Neural cell (in vitro differentiated cells): ENCODE data around the gene YWHAB. TPM values are rescaled to one million over a fixed set of nuclear protein-coding genes. Genes with fewer than 3 reads are reported as not detected.

ENCODE experiments used
- H2AFZ ChIP-seq: fragments of 200-600, 300-800 bp; sonication (generic), shearing (Covaris generic); 2 replicates; pipeline ENCODE4 v1.6.0; 2014; ENCODE audit warnings: low read depth, mild to moderate bottlenecking, antibody characterized with exemption, low read length, moderate library complexity
- H3F3A ChIP-seq: fragments of 200-600 bp; shearing (Covaris generic); 2 replicates; pipeline ENCODE4 v1.6.1; 2016; ENCODE audit warnings: mild to moderate bottlenecking, moderate library complexity, mixed read lengths, antibody characterized with exemption, low read length; ENCODE audit not compliant: insufficient read depth, poor library complexity, severe bottlenecking
- H3K27ac ChIP-seq: fragments of 200-600, 300-800 bp; sonication (generic), shearing (Covaris generic); 2 replicates; pipeline ENCODE4 v1.5.1; 2014; ENCODE audit warnings: mild to moderate bottlenecking, low read length, moderate library complexity
- H3K27me3 ChIP-seq: fragments of 300-800, 200-600 bp; sonication (generic), shearing (Covaris generic); 2 replicates; pipeline ENCODE4 v1.6.0; 2014; ENCODE audit warnings: mild to moderate bottlenecking, low read depth, low read length, moderate library complexity; ENCODE audit not compliant: insufficient read depth
- H3K36me3 ChIP-seq: fragments of 300-800, 200-600 bp; sonication (generic), shearing (Covaris generic); 2 replicates; pipeline ENCODE4 v1.5.1; 2014; ENCODE audit warnings: mild to moderate bottlenecking, antibody characterized with exemption, low read length, moderate library complexity; ENCODE audit not compliant: insufficient read depth
- H3K4me2 ChIP-seq: fragments of 300-800, 200-600 bp; sonication (generic), shearing (Covaris generic); 2 replicates; pipeline ENCODE4 v1.6.0; 2014; ENCODE audit warnings: mild to moderate bottlenecking, low read length
- H3K4me3 ChIP-seq: fragments of 300-800, 200-600 bp; sonication (generic), shearing (Covaris generic); 2 replicates; pipeline ENCODE4 v1.5.1; 2014; ENCODE audit warnings: mild to moderate bottlenecking, low read length, moderate library complexity
- H3K79me2 ChIP-seq: fragments of 200-600 bp; shearing (Covaris generic); replicated peaks from 2 replicates; pipeline ENCODE4 v1.6.0; 2014; ENCODE audit warnings: mild to moderate bottlenecking, low read length, moderate library complexity; ENCODE audit not compliant: insufficient read depth
- H3K9ac ChIP-seq: fragments of 300-800, 200-600 bp; sonication (generic), shearing (Covaris generic); 2 replicates; pipeline ENCODE4 v1.6.1; 2016; ENCODE audit warnings: mild to moderate bottlenecking, low read length, mixed read lengths
- H3K9me2 ChIP-seq: fragments of 200-600 bp; shearing (Covaris generic); 2 replicates; pipeline ENCODE4 v1.6.1; 2016; ENCODE audit warnings: mild to moderate bottlenecking, low read length, mixed read lengths; ENCODE audit not compliant: insufficient read depth
- H3K9me3 ChIP-seq: fragments of 200-600, 300-800 bp; sonication (generic), shearing (Covaris generic); 2 replicates; pipeline ENCODE4 v1.6.1; 2016; ENCODE audit warnings: mild to moderate bottlenecking, mixed run types, low read length, moderate library complexity, mixed read lengths
- H4K20me1 ChIP-seq: fragments of 200-600 bp; shearing (Covaris generic); 2 replicates; pipeline ENCODE4 v1.6.1; 2016; ENCODE audit warnings: mild to moderate bottlenecking, mixed run types; ENCODE audit not compliant: insufficient read depth
- CTCF ChIP-seq: fragments of 450-650 bp; IDR thresholded peaks from 2 replicates; pipeline ENCODE4 v1.5.1; 2014; ENCODE audit warnings: antibody characterized with exemption, mild to moderate bottlenecking, moderate library complexity; ENCODE audit not compliant: poor library complexity, severe bottlenecking
- EP300 ChIP-seq: fragments of 450-650 bp; conservative IDR thresholded peaks from 2 replicates; pipeline ENCODE4 v1.6.1; 2014; ENCODE audit warnings: antibody characterized with exemption, mild to moderate bottlenecking, moderate library complexity; ENCODE audit not compliant: poor library complexity, severe bottlenecking
- EZH2 ChIP-seq: fragments of 200-600, 300-800 bp; shearing (Covaris generic), sonication (generic); IDR thresholded peaks from 2 replicates; pipeline ENCODE4 v1.6.1; 2014; ENCODE audit warnings: antibody characterized with exemption, low read length, borderline replicate concordance, mild to moderate bottlenecking; ENCODE audit not compliant: insufficient read depth, poor library complexity, severe bottlenecking
- MXI1 ChIP-seq: fragments of 450-650 bp; conservative IDR thresholded peaks from 2 replicates; pipeline ENCODE4 v1.6.1; 2014; ENCODE audit warnings: antibody characterized with exemption, mild to moderate bottlenecking; ENCODE audit not compliant: poor library complexity, severe bottlenecking
- POLR2AphosphoS5 ChIP-seq: IDR thresholded peaks from 2 replicates; pipeline ENCODE4 v1.6.1; 2012
- RAD21 ChIP-seq: fragments of 450-650 bp; conservative IDR thresholded peaks from 2 replicates; pipeline ENCODE4 v1.6.1; 2014; ENCODE audit warnings: antibody characterized with exemption, mild to moderate bottlenecking, moderate library complexity
- REST ChIP-seq: IDR thresholded peaks from 2 replicates; pipeline ENCODE4 v1.6.1; 2012; ENCODE audit warnings: borderline replicate concordance
- SMC3 ChIP-seq: fragments of 450-650 bp; conservative IDR thresholded peaks from 2 replicates; pipeline ENCODE4 v1.6.1; 2014; ENCODE audit warnings: antibody characterized with exemption, mild to moderate bottlenecking, moderate library complexity; ENCODE audit not compliant: poor library complexity
- TAF1 ChIP-seq: IDR thresholded peaks from 2 replicates; pipeline ENCODE4 v1.6.1; 2012; ENCODE audit warnings: low read depth
- polyA plus RNA-seq: library from polyadenylated mRNA; depleted of rRNA; stranded (reverse); fragments of >200 nt; gene quantifications from 2 replicates; pipeline ENCODE4 v1.2.3, GENCODE V29; 2014

The YWHAB gene
- polyA plus RNA-seq, 1 donor from 2014 or later, result 279 TPM

DNA sequence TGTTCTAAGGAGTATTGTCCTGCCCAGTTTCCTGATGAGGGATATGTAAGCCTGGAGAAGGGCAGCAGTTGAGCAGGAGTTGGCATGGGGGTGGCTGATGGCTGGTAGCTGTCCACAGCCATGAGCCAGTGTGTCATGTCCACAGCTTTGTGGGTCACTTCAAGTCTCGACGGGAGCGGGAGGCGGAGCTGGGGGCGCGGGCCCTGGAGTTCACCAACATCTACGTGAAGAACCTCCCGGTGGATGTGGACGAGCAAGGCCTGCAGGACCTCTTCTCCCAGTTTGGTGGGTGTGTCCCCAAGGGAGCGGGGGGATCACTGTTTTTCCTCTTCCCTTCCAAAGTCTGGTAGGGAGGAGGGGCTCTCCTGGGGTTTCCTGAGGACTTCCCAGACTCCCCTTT, 33.3 kb downstream of the YWHAB start:
- Histone ChIP-seq H3K9ac (no peak overlapping the region), H3K9me2 (no peaks in the 10 kb centered on the region), H3K36me3 (no peaks in the 10 kb centered on the region), H3K27ac (no peak overlapping the region), H2AFZ (no peak overlapping the region), H3F3A (no peaks in the 10 kb centered on the region), H3K27me3 (no peaks in the 10 kb centered on the region), H3K4me2 (no peak overlapping the region), H3K79me2 (no peaks in the 10 kb centered on the region), H3K9me3 (no peaks in the 10 kb centered on the region), H3K4me3 (no peak overlapping the region), H4K20me1 (no peaks in the 10 kb centered on the region)
- no peak for TF ChIP-seq EP300

- H3K4me3 ChIP-seq, result no peak overlapping the region
- no peaks in the 10 kb centered on the region for H3K9me3 ChIP-seq
- no peaks in the 10 kb centered on the region for H3K79me2 ChIP-seq
- no peaks in the 10 kb centered on the region for H3K9me2 ChIP-seq
- no peaks in the 10 kb centered on the region for H3F3A ChIP-seq
- H3K27ac ChIP-seq, result no peak overlapping the region
- H3K4me2 ChIP-seq, result no peak overlapping the region
- no peaks in the 10 kb centered on the region for H4K20me1 ChIP-seq
- H3K9ac ChIP-seq, result no peak overlapping the region
- no peaks in the 10 kb centered on the region for H3K27me3 ChIP-seq
- H2AFZ ChIP-seq, result no peak overlapping the region
- H3K36me3 ChIP-seq, result no peaks in the 10 kb centered on the region
- TF ChIP-seq CTCF, result no peak
- no peak for TF ChIP-seq EP300
- TF ChIP-seq POLR2AphosphoS5, result no peak
- no peak for TF ChIP-seq SMC3
- TF ChIP-seq REST, result no peak
- no peak for TF ChIP-seq EZH2
- no peak for TF ChIP-seq RAD21
- TF ChIP-seq MXI1, result no peak
- no peak for TF ChIP-seq TAF1
Observed at GRCh38 chr20:44921447-44921846, 35.9 kb downstream of the YWHAB start.

DNA sequence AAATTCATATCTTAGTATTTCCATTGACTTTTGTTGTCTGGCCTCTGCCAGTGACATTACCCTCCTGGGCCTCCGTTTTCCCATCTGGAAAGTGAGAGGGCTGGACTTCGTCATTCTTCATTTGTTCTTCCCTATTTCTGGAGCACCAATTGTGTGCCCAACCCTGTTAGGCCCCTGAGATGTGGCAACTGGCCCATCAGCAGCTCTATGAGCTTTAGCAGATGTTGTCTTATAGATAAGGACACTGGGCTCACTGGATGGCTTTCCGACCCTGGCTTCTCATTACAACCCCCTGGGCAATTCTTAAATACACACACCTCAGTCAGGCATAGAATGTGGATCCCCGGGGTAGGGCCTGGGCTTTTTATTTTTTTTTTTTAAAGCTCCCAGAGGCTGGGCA, 39.0 kb downstream of the YWHAB start:
- Histone ChIP-seq H4K20me1 (no peaks in the 10 kb centered on the region), H3K4me3 (no peak overlapping the region), H3K36me3 (no peaks in the 10 kb centered on the region), H3K9ac (no peak overlapping the region), H3K4me2 (no peak overlapping the region), H3K9me2 (no peaks in the 10 kb centered on the region), H3K79me2 (no peaks in the 10 kb centered on the region), H3K9me3 (no peaks in the 10 kb centered on the region), H3K27me3 (no peaks in the 10 kb centered on the region), H3F3A (no peaks in the 10 kb centered on the region), H2AFZ (no peak overlapping the region), H3K27ac (no peak overlapping the region)
- TF ChIP-seq CTCF (no peak), SMC3 (no peak), RAD21 (no peak), MXI1 (no peak), EP300 (no peak), REST (no peak), POLR2AphosphoS5 (no peak), EZH2 (no peak), TAF1 (no peak)
